Parathyroid adenoma (tissue), 2 donors: ENCODE results near the gene ZNF8.

ENCODE experiments used
- H2AFZ ChIP-seq: fragments of 300-600 bp; sonication (generic); one replicate; pipeline ENCODE4 v1.7.0; 2017; ENCODE audit warnings: antibody characterized with exemption, mild to moderate bottlenecking
- H3K27ac ChIP-seq: fragments of 300-600 bp; sonication (generic); one replicate; pipeline ENCODE4 v1.7.0; 2017
- H3K27me3 ChIP-seq: fragments of 300-600 bp; sonication (generic); one replicate; pipeline ENCODE4 v1.7.0; 2017; ENCODE audit warnings: low read length; ENCODE audit not compliant: control insufficient read depth, insufficient read depth
- H3K36me3 ChIP-seq: fragments of 300-600 bp; sonication (generic); one replicate; pipeline ENCODE4 v1.7.0; 2017; ENCODE audit warnings: low read length; ENCODE audit not compliant: control insufficient read depth, insufficient read depth
- H3K4me1 ChIP-seq: fragments of 300-600 bp; sonication (generic); one replicate; pipeline ENCODE4 v1.7.0; 2017; ENCODE audit warnings: control low read depth
- H3K4me2 ChIP-seq: fragments of 300-600 bp; sonication (generic); one replicate; pipeline ENCODE4 v1.7.0; 2017; ENCODE audit warnings: low read length
- H3K4me3 ChIP-seq: fragments of 300-600 bp; sonication (generic); one replicate; pipeline ENCODE4 v1.7.0; 2017; ENCODE audit warnings: low read depth, low read length
- H3K79me2 ChIP-seq: fragments of 300-600 bp; sonication (generic); one replicate; pipeline ENCODE4 v1.7.0; 2017; ENCODE audit warnings: control low read depth
- H3K9ac ChIP-seq: fragments of 300-600 bp; sonication (generic); one replicate; pipeline ENCODE4 v1.7.0; 2017; ENCODE audit warnings: mild to moderate bottlenecking
- H3K9me3 ChIP-seq: fragments of 300-600 bp; sonication (generic); one replicate; pipeline ENCODE4 v1.7.0; 2017; ENCODE audit warnings: low read length; ENCODE audit not compliant: control insufficient read depth
- TF ChIP-seq, protein P1 (sequence below): fragments of 300-600 bp; sonication (generic); IDR thresholded peaks from one replicate; pipeline ENCODE4 v1.7.0; 2017; ENCODE audit warnings: antibody characterized with exemption, mild to moderate bottlenecking
- donor health status: primary hyperparathyroidism.

ZNF8 gene

DNA sequence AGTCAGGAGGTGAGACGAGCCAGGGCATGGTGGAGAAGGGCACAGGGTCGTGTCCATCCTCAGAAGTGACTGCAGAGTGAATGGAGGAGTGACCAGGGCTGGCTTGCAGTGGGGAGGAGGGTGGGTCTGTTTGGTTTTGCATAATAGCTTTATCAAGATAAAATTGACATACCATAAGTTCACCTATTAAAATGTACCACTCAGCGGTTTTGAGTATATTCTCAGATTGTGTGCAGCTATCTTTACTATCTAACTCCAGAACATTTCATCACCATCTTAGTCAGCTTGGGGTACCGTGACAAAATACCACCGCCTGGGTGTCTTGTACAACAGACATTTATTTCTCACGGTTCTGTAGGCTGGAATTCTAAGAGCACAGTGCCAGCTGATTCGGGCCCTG lies 13.2 kb downstream of the ZNF8 start:
- Histone ChIP-seq H2AFZ (no peak overlapping the region), H3K4me1 (no peaks in the 10 kb centered on the region), H3K27ac (no peak overlapping the region), H3K9ac (no peak overlapping the region), H3K9me3 (no peaks in the 10 kb centered on the region), H3K4me3 (no peak overlapping the region), H3K4me2 (no peak overlapping the region), H3K36me3 (no peaks in the 10 kb centered on the region), H3K27me3 (no peaks in the 10 kb centered on the region), H3K79me2 (peaks cover 16% of the 10 kb centered on the region)
- TF ChIP-seq, protein P1, sequence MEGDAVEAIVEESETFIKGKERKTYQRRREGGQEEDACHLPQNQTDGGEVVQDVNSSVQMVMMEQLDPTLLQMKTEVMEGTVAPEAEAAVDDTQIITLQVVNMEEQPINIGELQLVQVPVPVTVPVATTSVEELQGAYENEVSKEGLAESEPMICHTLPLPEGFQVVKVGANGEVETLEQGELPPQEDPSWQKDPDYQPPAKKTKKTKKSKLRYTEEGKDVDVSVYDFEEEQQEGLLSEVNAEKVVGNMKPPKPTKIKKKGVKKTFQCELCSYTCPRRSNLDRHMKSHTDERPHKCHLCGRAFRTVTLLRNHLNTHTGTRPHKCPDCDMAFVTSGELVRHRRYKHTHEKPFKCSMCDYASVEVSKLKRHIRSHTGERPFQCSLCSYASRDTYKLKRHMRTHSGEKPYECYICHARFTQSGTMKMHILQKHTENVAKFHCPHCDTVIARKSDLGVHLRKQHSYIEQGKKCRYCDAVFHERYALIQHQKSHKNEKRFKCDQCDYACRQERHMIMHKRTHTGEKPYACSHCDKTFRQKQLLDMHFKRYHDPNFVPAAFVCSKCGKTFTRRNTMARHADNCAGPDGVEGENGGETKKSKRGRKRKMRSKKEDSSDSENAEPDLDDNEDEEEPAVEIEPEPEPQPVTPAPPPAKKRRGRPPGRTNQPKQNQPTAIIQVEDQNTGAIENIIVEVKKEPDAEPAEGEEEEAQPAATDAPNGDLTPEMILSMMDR, result no peak

GRCh38 chr19:58294743-58295374 lies 16.1 kb downstream of the ZNF8 start:
- no peak overlapping the region for H3K4me3 ChIP-seq
- H3K9me3 ChIP-seq, result no peaks in the 10 kb centered on the region
- no peaks in the 10 kb centered on the region for H3K36me3 ChIP-seq
- H3K27ac ChIP-seq, result no peak overlapping the region
- no peaks in the 10 kb centered on the region for H3K4me1 ChIP-seq
- TF ChIP-seq, protein P1, result no peak
- peaks cover 17% of the 10 kb centered on the region for H3K79me2 ChIP-seq
- H3K4me2 ChIP-seq, result no peak overlapping the region
- H3K27me3 ChIP-seq, result no peaks in the 10 kb centered on the region
- no peak overlapping the region for H3K9ac ChIP-seq
- no peak overlapping the region for H2AFZ ChIP-seq

DNA sequence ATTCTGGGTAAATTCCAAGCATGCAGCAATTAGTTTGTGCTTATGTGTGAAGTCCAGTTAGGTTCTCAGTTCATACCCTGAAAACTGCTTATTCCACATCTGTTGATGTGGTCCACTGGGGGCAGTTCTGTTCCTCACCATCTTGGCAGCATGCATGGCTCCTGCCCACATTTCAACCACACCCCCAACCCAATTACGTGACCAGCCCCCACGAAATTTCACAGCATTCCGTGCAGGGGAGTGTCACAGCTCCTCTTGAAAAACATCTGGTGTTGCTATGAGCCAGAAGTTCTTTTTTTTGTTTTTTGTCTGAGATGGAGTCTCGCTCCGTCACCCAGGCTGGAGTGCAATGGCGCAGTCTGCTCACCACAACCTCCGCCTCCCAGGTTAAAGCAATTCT lies 17.3 kb downstream of the ZNF8 start:
- Histone ChIP-seq H3K79me2 (peaks cover 21% of the 10 kb centered on the region), H3K27me3 (no peaks in the 10 kb centered on the region), H2AFZ (no peak overlapping the region), H3K4me3 (no peak overlapping the region), H3K9ac (no peak overlapping the region), H3K27ac (no peak overlapping the region), H3K4me1 (no peaks in the 10 kb centered on the region), H3K36me3 (no peaks in the 10 kb centered on the region), H3K9me3 (no peaks in the 10 kb centered on the region), H3K4me2 (no peak overlapping the region)
- TF ChIP-seq, protein P1, result no peak

- H3K27ac ChIP-seq, result no peak overlapping the region
Observed at GRCh38 chr19:58300620-58301019, 21.9 kb downstream of the ZNF8 start.

More at GRCh38 chr19:58300620-58301019, 21.9 kb downstream of the ZNF8 start:
- Histone ChIP-seq H2AFZ (no peak overlapping the region), H3K4me2 (no peak overlapping the region), H3K9me3 (no peaks in the 10 kb centered on the region), H3K4me3 (no peak overlapping the region), H3K27me3 (no peaks in the 10 kb centered on the region), H3K4me1 (no peaks in the 10 kb centered on the region), H3K79me2 (peaks cover 18% of the 10 kb centered on the region), H3K9ac (no peak overlapping the region), H3K36me3 (no peaks in the 10 kb centered on the region)
- TF ChIP-seq, protein P1, result no peak
